GM21786 (cell line): ENCODE results near the gene SLC35G6.

Experiments used
- ATAC-seq: cut with Tn5 transposase; IDR thresholded peaks from one replicate; pipeline ENCODE4 v1.9.1; 2021; ENCODE audit not compliant: unreplicated experiment

The SLC35G6 gene

DNA sequence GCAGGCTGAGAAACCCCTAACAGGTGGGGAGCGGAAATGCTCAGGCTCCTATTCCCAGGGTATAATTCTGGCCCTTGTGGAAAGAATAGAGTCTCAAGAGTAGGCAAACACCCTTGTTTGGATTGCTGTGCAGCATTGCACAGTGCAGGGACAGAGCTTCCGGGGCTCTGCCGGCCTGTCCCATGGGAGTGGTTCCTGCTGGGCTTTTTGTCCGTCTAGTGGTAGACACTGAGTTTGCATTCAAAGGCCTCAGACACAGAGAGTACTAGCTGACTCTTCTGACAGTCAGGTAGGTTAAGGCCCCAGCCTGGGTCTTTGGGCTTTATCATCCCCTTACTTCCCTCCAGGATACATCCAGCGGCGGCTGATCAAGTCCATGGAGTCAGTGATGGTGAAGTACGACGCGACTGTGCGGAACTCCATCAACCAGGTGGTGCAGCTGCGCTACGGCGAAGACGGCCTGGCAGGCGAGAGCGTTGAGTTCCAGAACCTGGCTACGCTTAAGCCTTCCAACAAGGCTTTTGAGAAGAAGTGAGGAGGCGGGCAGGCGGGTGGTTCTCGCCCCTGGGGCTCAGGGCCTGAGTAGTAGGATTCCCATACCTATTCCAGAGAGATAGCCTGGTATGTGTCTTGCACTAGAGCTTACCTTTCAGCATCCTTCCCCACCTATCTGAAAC lies 21.1 kb downstream of the SLC35G6 start:
- no peak for ATAC-seq

DNA sequence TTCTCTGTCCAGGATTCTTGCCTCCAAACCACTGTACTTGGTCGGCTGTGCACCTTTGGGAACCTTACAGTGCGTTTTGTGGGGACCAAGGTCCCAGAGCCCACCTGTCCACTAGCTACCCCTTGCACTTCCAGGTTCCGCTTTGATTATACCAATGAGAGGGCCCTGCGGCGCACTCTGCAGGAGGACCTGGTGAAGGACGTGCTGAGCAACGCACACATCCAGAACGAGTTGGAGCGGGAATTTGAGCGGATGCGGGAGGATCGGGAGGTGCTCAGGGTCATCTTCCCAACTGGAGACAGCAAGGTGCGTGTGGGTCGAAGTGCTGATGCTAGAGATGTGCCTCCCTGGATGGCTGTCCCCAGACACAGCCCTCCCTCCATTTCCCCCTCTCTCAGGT lies 21.7 kb downstream of the SLC35G6 start:
- ATAC-seq: no peak

DNA sequence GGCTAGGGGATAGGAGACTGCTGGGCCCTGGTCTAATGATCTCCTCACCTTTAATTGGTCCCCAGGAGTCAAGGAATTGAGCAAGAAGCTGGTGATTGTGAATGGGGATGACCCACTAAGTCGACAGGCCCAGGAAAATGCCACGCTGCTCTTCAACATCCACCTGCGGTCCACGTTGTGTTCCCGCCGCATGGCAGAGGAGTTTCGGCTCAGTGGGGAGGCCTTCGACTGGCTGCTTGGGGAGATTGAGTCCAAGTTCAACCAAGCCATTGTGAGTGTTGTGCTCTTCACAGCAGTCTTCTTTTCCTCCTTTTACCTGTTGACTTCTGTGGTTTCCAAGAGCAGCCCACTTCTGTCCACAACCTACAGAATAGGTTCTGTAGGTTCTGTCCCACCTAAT lies 22.3 kb downstream of the SLC35G6 start:
- ATAC-seq: no peak

DNA sequence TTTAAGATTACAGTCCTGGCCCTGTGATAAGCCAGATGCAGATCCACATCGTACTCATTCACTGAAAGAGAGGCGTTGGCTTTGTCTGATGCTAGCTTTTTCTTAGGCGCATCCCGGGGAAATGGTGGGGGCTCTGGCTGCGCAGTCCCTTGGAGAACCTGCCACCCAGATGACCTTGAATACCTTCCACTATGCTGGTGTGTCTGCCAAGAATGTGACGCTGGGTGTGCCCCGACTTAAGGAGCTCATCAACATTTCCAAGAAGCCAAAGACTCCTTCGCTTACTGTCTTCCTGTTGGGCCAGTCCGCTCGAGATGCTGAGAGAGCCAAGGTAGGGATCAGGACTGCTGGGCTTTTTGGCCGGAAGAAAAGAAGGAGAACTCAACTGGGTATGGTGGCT lies 26.9 kb downstream of the SLC35G6 start:
- ATAC-seq: no peak

DNA sequence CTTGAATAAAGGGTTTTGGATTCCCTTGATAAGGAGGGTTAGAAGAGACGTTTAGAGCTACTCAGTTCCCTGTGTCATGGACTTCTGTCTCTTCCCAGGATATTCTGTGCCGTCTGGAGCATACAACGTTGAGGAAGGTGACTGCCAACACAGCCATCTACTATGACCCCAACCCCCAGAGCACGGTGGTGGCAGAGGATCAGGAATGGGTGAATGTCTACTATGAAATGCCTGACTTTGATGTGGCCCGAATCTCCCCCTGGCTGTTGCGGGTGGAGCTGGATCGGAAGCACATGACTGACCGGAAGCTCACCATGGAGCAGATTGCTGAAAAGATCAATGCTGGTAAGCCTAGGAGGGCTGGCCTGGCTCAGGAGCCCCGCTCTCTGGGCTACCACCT lies 27.6 kb downstream of the SLC35G6 start:
- ATAC-seq: no peak

DNA sequence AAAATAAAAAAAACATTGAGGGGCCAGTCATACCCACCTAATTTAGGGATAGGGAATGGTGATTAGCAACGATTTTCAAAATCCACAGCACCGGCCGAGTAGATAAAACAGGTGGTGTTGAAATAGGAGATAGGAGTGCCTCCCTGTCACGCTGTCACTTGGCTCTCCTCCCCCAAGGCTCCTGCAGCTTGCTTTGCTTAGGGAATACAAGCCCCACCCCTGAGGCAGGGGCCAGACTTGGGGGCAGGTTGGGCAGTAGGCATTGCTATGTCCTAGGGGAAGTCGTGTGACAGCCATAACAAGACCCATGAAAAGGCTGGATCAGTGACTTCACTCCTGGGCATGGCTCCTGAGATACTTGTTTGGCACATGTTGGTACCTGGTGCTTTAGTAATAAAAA lies 28.7 kb downstream of the SLC35G6 start:
- no peak for ATAC-seq

DNA sequence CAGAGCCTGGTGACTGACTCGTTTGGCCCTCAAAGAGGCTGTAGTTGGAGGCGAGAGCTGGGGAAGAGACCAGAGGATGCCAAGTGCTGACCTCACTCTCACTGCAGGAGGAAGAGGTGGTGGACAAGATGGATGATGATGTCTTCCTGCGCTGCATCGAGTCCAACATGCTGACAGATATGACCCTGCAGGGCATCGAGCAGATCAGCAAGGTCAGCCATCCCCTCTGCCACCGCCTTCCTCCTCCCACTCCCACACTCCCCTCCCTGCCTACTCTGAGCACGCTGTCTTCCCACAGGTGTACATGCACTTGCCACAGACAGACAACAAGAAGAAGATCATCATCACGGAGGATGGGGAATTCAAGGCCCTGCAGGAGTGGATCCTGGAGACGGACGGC lies 29.9 kb downstream of the SLC35G6 start:
- ATAC-seq: no peak

DNA sequence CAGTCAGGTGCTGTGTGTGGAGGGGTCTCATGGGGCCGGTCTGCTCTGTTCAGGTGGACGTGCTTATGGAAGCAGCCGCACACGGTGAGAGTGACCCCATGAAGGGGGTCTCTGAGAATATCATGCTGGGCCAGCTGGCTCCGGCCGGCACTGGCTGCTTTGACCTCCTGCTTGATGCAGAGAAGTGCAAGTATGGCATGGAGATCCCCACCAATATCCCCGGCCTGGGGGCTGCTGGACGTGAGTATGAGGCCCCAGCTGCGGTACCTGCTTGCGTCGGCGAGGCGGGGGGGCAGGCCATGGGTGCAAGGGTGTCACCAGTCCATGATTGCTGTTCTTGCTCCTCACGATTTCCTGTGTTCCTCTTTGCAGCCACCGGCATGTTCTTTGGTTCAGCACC lies 30.9 kb downstream of the SLC35G6 start:
- ATAC-seq: no peak

DNA sequence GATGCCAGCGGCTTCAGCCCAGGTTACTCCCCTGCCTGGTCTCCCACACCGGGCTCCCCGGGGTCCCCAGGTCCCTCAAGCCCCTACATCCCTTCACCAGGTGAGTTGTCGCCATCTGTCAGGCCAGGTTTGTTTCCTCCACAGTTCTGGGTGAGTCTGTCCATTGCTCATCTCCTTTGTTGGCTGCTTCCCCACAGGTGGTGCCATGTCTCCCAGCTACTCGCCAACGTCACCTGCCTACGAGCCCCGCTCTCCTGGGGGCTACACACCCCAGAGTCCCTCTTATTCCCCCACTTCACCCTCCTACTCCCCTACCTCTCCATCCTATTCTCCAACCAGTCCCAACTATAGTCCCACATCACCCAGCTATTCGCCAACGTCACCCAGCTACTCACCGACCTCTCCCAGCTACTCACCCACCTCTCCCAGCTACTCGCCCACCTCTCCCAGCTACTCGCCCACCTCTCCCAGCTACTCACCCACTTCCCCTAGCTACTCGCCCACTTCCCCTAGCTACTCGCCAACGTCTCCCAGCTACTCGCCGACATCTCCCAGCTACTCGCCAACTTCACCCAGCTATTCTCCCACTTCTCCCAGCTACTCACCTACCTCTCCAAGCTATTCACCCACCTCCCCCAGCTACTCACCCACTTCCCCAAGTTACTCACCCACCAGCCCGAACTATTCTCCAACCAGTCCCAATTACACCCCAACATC lies 31.7 kb downstream of the SLC35G6 start:
- no peak for ATAC-seq

DNA sequence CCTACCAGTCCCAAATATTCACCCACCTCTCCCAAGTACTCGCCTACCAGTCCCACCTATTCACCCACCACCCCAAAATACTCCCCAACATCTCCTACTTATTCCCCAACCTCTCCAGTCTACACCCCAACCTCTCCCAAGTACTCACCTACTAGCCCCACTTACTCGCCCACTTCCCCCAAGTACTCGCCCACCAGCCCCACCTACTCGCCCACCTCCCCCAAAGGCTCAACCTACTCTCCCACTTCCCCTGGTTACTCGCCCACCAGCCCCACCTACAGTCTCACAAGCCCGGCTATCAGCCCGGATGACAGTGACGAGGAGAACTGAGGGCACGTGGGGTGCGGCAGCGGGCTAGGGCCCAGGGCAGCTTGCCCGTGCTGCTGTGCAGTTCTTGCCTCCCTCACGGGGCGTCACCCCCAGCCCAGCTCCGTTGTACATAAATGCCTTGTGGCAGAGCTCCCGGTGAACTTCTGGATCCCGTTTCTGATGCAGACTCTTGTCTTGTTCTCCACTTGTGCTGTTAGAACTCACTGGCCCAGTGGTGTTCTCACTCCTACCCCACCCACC lies 32.7 kb downstream of the SLC35G6 start:
- ATAC-seq: no peak

DNA sequence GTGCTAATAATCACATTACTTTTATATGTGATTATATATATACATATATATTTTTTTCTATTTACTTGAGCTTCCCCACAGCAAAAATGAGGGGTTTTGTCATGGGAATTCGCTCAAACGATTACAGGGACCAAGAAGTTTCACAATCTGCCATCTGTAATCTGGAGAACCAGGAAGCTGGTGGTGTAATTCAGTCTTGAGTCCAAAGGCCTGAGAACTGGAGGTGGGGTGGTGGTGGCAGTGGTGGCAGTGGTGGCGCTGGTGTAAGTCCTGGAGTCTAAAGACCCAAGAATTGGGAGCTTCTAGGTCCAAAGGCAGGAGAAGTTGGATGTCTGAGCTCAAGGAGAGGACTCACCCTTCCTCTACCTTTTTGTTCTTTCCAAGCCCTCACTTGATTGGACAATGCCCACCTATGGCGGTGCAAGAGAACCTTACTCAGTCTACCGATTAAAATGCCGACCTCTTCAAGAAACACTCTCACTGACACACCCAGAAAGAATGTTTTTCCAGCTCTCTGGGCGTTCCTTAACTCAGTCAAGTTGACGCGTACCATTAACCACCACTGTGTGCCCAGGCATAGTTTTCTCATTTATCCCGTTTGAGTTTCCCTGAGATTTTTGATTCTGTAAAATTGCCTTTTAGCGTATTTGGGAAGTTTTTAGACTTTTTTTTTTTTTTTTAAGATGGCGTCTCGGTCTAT lies 34.8 kb downstream of the SLC35G6 start:
- no peak for ATAC-seq

DNA sequence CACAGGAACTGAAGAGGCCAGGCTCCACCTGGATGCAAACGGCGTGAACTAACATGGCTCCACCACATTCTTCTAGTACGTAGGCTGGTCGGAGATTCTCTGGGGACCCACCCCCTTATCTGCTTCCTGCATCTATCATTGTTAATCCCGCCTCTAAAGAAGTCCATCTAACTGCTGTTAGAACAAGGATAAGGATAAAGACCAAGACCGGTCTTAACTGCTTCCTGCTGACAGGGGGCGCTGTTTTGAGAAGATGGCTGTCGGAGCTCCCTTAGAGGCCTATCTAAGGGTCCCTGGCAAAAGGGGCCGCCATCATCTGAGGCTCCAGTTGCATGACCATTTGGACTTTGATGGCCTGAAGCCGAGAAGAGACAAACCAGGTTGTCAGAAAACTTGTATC lies 41.8 kb downstream of the SLC35G6 start:
- ATAC-seq: no peak

DNA sequence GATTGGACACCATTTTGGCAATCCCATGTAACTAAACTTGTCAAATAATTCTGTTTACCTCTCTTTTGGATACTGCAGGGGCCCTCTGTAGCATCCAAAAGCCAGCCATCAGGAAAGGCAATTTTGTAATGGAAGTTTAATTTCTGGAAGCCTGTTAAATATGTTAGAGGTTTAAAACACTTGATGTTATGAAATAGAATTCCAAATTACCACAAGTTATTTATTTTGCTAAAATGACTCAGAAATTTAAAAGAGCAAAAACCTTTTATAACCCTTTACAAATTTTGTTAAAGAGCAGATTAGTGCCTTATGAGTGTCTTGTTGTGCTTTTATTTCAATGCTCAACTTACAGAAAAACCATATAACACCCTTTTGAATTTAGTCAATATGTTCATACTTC lies 47.6 kb downstream of the SLC35G6 start:
- no peak for ATAC-seq

DNA sequence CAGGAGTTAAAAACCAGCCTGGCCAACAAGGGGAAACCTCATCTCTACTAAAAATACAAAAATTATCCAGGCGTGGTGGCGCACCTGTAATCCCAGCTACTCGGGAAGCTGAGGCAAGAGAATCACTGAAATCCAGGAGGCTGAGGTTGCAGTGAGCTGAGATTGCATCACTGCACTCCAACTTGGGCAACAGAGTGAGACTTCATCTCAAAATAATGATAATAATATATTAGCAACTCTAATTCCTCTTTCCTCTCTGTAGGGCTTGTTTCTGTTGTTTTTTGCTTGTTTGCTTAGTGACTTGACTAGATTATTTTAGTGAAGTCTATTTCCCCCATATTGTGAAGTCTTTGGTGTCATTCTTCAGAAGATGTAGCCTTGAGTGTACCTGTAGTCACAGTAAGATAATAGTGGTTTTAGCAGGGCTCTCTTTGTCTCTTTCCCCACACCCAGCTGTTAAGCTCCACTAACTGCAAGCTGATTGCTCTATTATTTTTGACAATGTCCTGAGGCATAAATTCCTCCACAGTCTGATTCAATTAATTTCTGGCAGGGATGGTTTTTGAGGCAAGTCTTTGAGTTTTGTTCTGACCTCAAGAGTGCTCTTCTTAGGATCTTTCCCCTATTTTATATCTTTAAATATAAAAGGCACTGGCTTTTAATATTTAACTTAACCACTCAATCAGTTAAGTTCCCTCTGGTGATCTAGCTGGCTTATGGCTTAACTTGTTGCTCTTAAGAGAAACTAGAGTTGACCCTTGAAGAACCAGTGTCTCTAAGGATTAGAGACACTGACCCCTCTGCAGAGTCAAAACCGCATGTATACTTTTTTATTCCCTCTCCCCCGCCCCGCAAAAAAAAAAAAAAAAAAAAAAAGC lies 49.0 kb downstream of the SLC35G6 start:
- ATAC-seq: no peak
